Dermis microvascular lymphatic vessel endothelial cell (primary cell): Measurements from ENCODE around the gene INTS2. TPM values are rescaled to one million over a fixed set of nuclear protein-coding genes. Genes with fewer than 3 reads are reported as not detected.
"Not testable (repeated sequence)": the region's sequence is repeated elsewhere in the genome, so short reads cannot be mapped to it uniquely, and the experiment has no call there.

Source experiments
- DNase-seq, 2 donors: peaks; one replicate each; pipeline versions ENCODE4 v3.0.0 to v3.0.0-alpha.2; 2010; ENCODE audit warnings: low read depth in 2 of 2
- total RNA-seq: library from RNA; depleted of rRNA; stranded (reverse); fragments of >200 nt; gene quantifications from 2 replicates; pipeline ENCODE4 v1.2.1, GENCODE V29; 2014

Gene INTS2
- total RNA-seq, 1 donor from 2014 or later: 18.0 TPM

DNA sequence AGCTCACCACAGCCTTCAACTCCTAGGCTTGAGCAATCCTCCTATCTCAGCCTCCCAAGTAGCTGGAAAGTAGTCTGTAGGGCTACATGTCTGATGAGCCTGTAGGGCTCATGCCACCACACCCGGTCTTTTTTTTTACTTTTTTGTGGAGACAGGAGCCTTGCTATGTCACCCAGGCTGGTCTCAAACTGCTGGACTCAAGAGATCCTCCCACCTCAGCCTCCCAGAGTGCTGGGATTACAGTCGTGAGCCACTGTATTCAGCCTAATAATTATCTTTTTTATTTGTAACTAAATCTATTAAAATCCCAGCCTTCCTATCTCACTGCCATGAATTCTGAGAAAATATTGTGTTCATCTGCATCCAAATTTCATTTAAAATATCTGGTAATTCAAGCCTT, 79.5 kb downstream of the INTS2 start:
- DNase-seq: no peak

DNA sequence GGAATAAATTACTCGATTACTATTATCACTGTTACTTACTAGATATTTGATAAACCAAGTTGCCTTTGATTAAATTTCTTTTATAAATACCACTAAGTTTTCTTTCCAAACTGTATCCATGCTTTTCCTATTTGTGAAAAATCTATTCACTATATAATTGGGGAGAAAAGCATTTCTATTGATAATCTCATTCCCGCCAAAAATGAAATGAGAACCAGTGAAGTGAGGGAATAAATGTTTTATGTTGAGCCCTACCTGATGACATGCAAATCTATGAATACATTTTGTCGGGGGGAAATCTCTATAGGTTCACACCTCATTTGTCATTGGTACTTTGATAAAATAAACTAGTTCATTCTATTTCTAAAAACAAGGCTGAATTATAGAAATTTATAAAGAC, 80.1 kb downstream of the INTS2 start:
- DNase-seq: no peak

DNA sequence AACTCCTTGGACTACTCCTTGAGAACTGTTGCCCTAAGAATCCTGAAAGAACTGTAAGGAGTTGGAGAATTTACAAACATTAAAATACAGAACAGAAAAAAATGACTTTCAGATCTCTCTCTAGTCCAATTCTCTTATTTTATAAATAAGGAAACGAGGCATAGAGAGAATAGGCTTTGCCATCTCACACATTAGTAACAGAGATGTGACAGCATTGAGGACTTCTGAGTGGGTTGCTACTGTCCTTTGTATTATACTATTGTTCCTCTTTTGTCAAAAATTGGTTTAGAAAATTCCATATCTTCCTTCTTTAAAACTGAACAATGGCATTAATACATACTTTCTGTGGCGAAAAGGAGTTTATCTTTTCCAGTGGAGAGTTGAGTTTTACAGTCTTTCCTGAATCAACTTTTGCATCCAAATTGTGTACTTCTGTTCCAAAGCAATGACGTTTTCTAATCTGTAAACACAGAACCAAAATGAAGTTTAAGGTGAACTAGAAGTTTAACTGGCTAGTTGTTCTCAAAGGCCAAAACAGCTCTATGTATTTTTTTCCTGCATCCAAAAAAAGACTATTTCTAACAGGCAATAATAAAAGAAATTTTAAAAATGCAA, 80.9 kb downstream of the INTS2 start:
- no peak for DNase-seq

DNA sequence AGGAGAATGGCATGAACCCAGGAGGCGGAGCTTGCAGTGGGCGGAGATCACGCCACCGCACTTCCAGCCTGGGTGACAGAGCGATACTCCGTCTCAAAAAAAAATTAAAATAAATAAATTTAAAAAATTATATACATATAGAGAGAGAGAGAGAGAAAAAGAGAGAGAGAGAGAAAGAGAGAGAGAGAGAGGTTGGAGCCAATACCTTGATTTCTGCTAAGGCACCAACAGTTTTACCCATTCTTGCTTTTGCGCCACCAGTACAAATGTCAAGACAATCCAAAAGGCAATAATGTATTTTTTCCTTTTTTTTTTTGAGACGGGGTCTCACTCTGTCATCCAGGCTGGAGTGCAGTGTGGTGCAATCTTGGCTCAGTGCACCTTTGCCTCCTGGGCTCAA, 81.7 kb downstream of the INTS2 start:
- DNase-seq: no peak

DNA sequence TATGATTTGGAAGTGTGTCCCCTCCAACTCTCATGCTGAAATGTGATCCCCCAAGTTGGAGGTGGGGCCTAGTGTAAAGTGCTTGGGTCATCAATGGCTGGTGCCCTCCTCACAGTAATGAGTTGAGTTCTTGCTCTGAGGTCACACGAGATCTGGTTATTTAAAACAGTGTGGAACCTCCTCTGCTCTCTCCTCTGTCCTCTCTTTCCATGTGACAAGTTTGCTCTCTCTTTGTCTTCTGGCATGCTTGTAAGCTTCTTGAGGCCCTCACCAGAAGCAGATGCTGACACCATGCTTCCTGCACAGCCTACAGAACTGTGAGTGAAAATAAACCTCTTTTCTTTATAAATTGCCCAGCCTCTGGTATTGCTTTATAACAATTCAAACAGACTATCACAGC, 84.3 kb downstream of the INTS2 start:
- DNase-seq: no peak

DNA sequence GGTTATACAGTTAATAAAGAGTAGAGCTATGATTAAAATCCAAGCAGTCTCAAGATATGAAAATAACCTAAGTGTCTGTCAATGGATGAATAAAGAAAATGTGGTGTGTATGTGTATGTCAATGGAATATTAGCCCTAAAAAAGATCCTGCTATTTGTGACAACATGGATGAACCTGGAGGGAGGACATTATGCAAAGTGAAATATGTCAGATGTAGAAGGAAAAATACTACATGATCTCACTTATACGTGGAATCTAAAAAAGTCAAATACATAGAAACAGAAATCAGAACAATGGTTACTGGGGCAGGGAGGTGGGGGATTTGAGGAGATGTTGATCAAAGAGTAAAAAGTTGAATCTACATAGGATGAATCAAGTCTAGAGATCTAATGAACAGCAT, 84.9 kb downstream of the INTS2 start:
- DNase-seq: no peak

DNA sequence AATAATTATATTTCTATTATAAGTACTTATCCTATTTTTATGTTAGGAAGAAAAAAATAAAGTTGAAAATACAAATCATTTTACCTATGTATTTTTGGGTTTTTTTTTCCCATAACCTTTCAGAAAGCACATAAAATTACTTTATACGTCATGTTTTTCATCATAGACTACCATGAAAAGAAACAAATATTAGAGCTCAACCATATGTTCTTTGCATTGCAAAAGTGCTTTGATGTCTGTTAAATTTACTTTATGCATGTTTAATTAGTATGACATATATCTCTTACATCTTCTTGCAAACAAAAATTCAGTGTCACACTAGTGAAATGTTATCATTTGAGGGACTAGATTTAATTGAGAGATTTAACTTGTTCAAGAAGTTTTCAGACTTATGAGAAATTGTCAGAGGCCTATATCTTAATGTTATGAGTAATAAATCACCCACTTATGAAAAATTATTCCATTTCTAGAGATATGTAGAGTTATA, 88.4 kb downstream of the INTS2 start:
- DNase-seq: no peak

DNA sequence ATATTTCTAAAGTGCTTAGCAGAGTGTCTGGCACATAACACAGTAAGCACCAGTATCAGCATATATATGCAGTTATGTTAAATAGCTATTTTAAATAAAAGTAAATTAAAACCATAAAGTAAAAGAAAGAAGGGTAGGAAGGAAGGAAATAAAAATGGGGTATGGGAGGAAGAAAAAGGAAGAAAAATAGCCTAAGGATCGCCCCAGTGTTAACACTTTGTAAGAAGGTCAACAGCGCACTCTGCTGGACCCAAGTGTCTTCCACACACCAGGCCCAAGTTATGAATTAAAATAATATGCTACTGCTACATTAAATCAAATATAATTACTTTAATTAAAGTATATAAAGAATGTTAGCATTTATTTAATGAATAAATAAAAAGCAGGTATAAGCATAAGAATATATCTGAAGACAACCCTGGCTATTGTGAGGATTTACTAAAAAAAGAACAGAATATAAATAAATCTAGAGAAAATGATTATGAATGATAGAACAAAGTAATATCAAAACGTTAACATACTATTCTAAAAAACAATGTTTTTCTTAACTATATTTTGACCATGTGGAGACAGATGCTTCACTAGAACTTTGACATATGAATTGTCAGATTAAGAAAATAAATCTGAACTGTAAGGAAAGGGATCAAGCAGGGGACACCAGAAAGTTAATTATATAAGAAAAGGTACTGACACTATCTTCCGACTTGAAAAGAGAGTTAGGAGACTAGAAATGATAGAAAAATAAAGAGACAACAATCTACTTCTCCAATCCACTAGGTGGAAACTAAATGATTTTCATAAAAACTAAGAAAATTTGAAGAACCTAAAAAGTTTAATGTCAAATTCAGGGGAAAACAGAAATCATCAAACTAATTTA, 90.4 kb downstream of the INTS2 start:
- DNase-seq: peak; percentile 55 to 78

DNA sequence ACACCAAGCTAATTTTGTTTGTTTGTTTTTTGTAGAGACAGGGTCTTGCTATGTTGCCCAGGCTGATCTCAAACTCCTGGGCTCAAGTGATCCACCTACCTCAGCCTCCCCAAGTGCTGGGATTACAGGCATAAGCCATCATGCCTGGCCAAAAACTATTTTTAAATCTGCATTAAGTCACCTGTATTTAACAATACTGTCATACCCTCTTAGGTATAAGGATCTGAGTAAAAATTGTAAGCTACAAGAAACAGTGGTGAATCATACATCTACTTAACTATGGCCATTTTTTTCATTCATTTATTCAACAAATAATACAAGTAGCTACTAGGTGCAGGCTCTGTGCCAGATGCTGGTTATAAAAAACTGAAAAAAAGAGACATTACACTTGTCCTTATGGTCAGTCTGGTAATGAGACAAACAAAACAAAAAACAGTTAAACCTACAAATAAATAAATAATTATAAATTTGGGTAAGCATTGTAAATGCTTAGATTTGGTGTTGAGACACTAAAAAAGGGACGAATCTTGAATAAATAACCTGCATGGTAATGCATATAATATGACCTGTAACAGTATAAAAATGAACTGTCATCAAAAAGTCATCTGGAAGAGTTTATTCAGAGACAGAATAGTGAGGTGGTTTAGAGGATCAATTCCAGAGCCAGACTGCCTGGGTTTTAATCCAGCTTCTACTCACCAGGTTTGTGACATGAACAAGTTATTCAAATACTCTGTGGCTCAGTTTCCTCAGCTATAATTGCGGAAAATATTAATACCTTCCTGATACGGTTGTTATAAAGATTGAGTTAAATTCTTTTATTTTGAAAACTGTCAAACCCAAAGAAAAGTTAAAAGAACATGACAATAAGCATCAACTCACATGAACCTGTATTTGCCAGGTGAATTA, 91.3 kb downstream of the INTS2 start:
- no peak for DNase-seq

DNA sequence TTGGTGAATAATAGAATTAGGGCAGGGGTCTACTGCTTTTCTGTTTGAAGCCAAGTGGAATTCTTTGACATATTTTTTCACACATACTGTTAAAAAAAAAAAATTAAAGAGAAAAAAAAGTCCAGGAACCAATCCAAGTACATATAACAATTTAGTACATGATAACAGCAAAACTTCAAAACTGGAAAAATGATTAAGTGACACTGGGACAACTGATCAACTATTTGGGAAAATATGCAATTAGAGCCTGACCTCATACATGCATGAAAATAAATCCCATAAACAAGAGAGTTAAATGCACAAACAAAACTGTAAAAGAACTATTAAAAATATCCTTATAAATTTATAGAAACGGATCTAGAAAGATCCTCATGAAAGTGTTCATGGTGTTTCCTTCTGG, 92.2 kb downstream of the INTS2 start:
- no peak for DNase-seq

DNA sequence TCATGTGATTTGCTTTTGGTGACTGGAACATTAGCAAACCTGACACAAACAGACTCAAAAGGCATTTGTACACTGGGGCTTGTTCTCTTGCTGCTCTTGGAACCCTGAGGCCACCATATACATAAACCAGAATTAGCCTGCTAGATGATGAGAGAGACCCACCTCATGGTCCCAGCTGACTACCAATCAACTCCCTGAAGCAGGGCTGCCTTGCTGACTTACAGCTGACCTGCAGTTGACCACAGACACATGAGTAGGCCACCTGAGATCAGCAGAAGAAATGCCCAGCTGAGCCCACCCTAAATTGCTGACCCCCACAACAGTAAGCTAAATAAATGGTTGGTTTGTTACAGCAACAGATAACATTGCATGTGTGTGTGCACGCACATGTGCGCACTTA, 93.2 kb downstream of the INTS2 start:
- no peak for DNase-seq

DNA sequence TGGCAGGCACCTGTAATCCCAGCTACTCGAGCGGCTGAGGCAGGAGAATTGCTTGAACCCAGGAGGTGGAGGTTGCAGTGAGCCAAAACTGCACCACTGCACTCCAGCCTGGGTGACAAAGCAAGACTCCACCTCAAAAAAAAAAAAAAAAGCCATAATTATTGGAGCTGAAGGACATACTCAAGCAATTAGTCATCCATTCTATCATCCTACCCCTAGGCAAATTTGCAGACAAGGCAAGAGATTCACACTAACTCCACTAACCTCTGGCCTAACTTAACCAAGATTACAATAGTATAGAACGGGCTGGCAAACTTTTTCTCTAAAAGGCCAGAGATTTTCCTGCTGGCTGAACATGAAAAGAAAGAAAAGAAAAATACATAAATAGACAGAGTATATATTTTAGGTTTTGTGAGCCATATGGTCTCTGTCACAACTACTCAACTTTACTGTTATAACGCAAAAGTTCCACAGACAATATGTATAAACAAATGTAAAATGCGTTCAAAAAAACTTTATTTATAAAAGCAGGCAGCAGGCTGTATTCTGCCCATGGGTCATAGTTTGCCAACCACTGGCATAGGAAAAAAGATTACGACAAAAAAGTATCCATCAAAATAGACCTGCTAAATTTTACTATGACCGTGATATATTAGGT, 94.1 kb downstream of the INTS2 start:
- DNase-seq: peak in 1 of 2 donors; percentile 6

DNA sequence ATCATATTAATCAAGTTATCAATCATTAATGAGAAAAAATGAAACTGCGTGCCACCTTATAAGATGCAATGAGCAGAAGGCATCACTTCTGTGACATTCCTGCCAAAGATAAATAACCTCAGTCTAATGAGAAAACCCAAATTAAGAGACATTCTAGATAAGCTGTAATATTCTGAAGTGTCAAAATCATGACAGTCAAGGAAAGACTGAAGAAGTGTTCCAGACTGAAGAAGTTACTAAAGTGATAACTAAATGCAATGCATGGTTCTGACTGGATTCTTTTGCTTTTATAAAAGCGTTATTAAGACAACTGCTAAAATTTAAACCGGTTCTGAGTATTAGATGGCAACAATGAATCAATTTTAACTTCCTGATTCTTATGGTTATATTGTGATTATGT, 95.3 kb downstream of the INTS2 start:
- no peak for DNase-seq

DNA sequence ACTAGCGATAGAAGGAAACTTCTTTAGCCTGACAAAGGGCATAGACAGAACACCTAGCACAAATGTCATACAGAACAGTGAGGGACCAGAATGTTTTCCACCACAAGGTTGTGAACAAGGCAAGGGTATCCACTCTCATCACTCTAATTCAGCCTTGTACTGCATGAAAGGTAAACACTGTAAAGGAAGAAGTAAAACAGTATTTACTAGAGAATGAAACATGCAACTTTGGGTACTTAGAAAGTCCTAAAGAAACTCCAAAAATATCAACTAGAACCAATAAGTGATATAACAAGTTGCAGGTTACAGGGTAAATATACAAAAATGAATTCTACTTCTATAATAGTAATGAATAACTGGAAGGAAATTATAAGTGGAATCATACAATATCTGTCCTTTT, 96.7 kb downstream of the INTS2 start:
- no peak for DNase-seq

DNA sequence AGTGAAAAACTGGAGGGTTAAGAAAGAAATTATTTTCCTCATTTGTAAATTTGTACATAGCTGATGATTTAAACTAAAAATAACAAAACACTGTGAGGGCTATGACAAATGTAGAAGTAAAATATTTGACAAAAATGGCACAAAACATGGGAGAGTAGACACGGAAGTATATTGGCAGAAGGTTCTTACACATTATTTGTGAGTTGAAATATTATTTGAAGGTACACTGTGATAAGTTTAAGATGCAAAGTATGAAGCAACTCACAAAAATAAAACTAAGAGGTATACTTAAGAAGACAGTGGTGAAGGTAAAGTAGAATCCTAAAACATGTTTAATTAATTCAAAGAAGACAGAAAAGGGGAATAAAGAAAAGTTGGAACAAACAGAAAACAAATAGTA, 99.1 kb downstream of the INTS2 start:
- no peak for DNase-seq

DNA sequence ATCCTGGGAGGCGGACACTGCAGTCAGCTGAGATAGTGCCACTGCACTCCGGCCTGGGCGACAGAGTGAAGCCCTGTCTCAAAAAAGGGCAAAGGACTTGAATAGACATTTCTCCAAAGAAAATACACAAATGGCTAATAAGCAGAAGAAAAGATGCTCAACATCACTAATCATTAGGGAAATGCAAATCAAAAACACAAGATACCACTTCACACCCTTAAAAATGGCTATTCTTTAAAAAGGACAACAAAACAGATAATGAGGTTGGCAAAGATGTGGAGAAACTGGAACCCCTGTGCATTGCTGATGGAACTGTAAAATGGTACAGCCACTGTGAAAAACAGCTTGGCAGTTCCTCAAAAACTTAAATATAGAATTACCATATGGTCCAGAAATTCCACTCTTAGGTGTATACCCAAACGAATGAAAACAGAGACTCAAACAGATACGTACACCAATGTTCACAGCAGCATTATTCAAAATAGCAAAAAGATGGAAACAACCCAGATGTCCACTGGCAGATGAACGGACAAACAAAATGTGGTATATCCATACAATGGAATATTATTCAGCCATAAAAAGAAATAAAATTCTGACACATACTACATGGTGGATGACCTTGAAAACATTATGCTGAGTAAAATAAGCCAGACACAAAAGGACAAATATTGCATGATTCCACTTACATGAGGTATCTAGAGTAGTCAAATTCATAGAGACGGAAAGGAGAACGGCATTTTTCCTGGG, 100.0 kb downstream of the INTS2 start:
- no peak for DNase-seq

DNA sequence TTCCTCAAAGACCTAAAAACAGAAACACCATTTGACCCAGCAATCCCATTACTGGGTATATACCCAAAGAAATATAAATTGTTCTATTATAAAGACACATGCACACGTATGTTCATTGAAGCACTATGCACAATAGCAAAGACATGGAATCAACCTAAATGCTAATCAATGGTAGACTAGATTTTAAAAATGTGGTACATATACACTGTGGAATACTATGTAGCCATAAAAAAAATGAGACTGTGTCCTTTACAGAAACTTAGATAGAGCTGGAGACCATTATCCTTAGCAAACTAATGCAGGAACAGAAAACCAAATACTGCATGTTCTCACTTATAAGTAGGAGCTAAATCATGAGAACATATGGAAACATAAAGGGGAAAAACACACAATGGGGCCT, 100.9 kb downstream of the INTS2 start:
- DNase-seq: not testable (repeated sequence)

DNA sequence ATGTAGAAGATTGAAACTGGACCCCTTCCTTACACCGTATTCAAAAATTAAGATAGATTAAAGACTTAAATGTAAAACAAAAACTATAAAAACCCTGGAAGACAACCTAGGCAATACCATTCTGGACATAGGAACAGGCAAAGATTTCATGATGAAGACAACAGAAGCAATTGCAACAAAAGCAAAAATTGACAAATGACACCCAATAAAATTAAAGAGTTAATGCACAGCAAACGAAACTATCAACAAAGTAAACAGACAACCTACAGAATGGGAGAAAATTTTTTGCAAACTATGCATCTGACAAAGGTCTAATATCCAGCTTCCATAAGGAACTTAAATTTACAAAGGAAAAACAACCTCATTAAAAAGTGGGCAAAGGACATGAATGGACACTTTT, 101.6 kb downstream of the INTS2 start:
- not testable (repeated sequence) for DNase-seq

DNA sequence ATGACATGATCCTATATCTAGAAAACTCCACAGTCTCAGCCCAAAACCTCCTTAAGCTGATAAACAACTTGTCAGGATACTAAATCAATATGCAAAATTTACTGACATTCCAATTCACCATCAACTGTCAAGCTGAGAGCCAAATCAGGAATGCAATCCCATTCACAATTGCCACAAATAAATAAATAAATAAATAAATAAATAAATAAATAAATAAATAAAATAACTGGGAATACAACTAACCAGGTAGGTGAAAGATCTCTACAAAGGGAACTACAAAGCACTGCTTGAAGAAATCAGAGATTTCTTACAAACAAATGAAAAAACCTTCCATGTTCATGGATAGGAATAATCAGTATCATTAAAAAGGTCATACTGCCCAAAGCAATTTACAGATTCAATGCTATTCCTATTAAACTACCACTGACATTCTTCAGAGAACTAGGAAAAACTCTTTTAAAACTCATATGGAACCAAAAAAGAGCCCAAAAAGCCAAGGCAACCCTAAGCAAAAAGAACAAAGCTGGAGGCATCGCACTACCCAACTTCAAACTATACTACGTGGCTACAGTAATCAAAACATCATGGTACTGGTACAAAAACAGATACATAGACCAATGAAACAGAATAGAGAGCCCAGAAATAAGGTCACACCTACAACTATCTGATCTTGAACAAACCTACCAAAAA, 102.2 kb downstream of the INTS2 start:
- no peak for DNase-seq
